Esophagus muscularis mucosa (tissue), 3 donors: ENCODE results near the gene IL20RA.

Experiments used
- POLR2A ChIP-seq: fragments of 450-650 bp; IDR thresholded peaks from one replicate; pipeline ENCODE4 v1.6.1; 2017; ENCODE audit warnings: antibody characterized with exemption, moderate library complexity, mild to moderate bottlenecking, low read depth
- TF ChIP-seq, protein P1 (sequence below), 3 experiments: fragments of 200-600 bp in 2 of 3; fragments of 450-650 bp in 1 of 3; sonication (generic) in 2 of 3; IDR thresholded peaks; one replicate each; pipeline ENCODE4 v1.5.1; 2017 to 2019; ENCODE audit warnings: antibody characterized with exemption in 3 of 3, mild to moderate bottlenecking in 2 of 3, moderate library complexity in 1 of 3

- TF ChIP-seq, protein P1, sequence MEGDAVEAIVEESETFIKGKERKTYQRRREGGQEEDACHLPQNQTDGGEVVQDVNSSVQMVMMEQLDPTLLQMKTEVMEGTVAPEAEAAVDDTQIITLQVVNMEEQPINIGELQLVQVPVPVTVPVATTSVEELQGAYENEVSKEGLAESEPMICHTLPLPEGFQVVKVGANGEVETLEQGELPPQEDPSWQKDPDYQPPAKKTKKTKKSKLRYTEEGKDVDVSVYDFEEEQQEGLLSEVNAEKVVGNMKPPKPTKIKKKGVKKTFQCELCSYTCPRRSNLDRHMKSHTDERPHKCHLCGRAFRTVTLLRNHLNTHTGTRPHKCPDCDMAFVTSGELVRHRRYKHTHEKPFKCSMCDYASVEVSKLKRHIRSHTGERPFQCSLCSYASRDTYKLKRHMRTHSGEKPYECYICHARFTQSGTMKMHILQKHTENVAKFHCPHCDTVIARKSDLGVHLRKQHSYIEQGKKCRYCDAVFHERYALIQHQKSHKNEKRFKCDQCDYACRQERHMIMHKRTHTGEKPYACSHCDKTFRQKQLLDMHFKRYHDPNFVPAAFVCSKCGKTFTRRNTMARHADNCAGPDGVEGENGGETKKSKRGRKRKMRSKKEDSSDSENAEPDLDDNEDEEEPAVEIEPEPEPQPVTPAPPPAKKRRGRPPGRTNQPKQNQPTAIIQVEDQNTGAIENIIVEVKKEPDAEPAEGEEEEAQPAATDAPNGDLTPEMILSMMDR (IDR thresholded peaks at IDR 0.05) = no peak
- no peak for TF ChIP-seq POLR2A
Measured at GRCh38 chr6:136990754-136991153, 54.0 kb downstream of the IL20RA start.
